GM18870 (cell line): ENCODE measurements around the gene B3GALT6.

Experiments used
- ATAC-seq: cut with Tn5 transposase; IDR thresholded peaks from one replicate; pipeline ENCODE4 v1.9.1; 2021; ENCODE audit warnings: moderate library complexity; ENCODE audit not compliant: unreplicated experiment

Gene B3GALT6

DNA sequence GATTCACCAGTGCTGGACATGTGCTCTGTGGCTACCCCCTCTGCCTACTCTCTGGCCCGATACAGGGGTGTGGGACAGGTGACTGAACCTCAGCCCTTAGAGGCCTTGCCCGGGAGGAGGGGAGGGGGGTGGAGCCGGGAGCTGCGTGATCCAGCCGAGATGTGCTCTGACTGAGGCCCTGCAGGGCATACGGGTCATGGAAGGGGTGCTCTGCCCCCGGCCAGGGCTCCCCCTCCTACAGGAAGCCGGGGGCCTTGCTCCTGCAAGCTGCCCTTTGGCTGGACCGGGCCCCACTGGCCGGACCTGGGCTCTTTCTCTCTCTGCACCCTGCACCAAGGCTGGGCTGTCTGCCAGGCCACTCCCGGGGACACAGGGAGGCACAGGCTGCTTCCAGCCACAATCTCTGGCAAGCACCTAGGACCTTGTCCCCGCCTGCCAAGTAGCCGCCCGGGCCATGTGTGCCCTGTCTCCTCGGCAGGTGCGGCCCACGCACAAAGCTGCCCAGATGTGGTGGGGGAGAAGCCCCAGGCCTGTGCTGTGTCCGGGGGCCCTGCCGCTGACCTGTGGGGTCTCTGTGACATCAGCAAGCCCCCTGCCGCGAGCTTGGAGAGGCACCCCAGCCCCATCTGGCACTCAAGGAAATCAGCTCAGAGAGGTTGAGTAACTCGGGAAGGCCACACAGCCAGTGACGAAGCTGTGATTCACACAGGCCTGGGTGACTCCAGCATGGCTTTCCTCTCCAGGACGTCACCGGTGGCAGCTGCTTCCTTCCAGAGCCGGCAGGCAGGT is 49.7 kb downstream of the B3GALT6 start:
- ATAC-seq: no peak

DNA sequence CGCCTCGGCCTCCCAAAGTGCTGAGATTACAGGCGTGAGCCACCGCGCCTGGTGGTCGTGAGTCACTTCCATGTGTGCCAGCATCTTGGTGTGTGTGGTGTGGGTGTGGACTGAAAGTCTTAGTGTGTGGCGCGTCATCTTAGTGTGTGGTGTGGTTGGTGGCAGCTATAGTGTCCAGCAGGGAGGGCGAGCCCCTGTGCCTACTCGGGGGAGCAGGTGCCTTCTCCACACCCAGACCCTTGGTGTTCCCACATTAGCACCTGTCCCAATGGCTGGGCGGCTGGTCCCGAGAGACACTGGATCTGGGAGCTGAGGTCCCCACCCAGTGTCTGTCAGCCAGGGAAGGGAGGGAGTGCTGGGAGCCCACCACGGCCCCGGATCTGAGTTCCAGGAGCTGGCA is 51.0 kb downstream of the B3GALT6 start:
- no peak for ATAC-seq

DNA sequence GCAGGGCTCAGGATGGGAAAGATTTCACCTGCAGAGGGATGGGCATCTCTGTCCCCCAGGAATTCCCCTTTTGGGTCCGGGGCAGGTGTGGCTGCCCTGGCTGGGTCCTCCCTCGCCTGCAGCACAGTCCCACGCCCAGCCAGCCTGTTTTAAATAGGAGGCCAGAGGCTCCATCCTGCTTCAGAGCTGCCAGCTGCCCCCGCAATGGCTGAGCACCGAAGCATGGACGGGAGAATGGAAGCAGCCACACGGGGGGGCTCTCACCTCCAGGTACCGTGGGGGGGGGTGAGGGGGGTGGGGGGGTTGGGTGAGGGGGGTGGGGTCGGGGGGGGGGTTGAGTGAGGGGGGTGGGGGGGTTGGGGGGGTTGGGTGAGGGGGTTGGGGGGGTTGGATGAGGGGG is 51.8 kb downstream of the B3GALT6 start:
- ATAC-seq: no peak
